Measurements from ENCODE around the gene SCLY. TPM values are rescaled to one million over a fixed set of nuclear protein-coding genes. Genes with fewer than 3 reads are reported as not detected.

The SCLY gene
- total RNA-seq, 4 donors from 2014 or later: 13.6 to 23.3 (median 17.6) TPM

DNA sequence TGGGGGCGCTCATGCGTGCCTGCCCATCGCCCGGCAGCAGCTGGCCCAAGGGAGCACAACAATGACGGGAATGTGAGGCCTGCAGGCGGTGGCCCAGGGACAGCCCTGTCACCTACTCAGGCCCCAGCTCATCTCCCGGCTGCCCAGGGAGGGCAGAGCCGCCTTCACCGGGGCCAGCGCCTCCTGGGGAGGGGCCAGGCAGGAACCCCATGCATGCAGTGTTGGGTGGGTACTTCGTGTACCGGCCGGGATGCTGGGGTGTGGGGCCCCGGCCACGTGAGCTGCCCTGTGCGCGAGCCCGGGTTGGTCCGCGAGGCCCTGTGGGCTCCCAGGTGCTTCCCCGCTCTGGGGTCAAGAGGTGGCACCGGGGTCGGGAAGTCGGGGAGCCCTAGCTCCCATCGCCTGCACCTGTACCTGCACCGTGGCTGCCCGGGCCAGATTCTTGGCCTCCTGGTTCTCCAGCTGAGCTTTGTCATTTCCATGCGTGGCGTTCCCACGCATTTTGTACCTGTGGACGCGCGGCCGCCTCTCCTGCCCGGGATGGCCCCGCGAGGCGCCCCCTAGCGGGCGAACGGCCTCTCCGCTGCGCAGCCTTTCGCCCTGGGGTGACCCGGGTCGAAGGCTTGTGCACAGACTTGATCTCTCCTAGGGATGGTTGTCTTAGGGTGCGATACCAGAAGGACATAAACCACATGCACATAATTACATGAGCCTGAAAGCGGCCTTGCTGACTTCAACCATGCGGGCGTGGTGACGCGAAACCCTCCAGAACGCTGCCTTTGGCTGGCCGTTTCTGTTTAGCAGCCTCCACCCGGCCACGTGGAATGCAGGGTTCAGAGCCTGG lies 78.6 kb downstream of the SCLY start:
- no peaks in the 10 kb centered on the region for H3K9me3 ChIP-seq
- TF ChIP-seq, protein P1, sequence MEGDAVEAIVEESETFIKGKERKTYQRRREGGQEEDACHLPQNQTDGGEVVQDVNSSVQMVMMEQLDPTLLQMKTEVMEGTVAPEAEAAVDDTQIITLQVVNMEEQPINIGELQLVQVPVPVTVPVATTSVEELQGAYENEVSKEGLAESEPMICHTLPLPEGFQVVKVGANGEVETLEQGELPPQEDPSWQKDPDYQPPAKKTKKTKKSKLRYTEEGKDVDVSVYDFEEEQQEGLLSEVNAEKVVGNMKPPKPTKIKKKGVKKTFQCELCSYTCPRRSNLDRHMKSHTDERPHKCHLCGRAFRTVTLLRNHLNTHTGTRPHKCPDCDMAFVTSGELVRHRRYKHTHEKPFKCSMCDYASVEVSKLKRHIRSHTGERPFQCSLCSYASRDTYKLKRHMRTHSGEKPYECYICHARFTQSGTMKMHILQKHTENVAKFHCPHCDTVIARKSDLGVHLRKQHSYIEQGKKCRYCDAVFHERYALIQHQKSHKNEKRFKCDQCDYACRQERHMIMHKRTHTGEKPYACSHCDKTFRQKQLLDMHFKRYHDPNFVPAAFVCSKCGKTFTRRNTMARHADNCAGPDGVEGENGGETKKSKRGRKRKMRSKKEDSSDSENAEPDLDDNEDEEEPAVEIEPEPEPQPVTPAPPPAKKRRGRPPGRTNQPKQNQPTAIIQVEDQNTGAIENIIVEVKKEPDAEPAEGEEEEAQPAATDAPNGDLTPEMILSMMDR (IDR thresholded peaks at IDR 0.05): peak in 4 of 5 experiments; percentile 23 to 48 (median 28)
- no peak for TF ChIP-seq POLR2A (IDR thresholded peaks at IDR 0.05)
- H3K4me3 ChIP-seq: peak overlapping the region in 1 of 4 donors; percentile 27
- no peak overlapping the region for H3K27ac ChIP-seq
- WGBS, 2 donors: 50 to 64% methylated on average over 43 to 51 of the region's 56 CpGs
- H3K36me3 ChIP-seq: no peaks in the 10 kb centered on the region
- DNase-seq (ENCODE audit: low spot score in 2 of 2): no peak
- H3K4me1 ChIP-seq: peaks cover 0 to 20% (median 5%) of the 10 kb centered on the region in 4 donors
- peaks cover 0 to 9% of the 10 kb centered on the region in 2 donors for H3K27me3 ChIP-seq

DNA sequence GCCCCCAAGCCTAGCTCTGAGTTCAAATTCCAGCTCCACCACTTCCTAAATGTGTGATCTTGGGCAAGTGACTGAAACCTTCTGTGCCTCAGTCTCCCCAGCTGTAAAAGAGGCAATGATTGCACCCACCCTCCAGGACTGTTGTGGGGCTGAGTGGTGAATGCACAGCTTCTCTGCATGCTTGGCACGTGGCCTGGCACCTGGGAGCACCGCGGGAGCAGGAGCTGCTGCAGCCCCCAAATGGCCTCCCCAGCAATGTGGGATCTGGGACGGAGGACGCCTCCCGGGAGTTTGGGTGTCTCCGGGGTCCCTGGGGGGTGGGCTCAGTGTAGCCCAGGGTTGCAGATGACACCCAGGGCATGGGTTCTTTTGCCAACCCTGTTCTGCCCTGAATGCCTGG lies 79.2 kb downstream of the SCLY start:
- peaks cover 0 to 20% (median 5%) of the 10 kb centered on the region in 4 donors for H3K4me1 ChIP-seq

DNA sequence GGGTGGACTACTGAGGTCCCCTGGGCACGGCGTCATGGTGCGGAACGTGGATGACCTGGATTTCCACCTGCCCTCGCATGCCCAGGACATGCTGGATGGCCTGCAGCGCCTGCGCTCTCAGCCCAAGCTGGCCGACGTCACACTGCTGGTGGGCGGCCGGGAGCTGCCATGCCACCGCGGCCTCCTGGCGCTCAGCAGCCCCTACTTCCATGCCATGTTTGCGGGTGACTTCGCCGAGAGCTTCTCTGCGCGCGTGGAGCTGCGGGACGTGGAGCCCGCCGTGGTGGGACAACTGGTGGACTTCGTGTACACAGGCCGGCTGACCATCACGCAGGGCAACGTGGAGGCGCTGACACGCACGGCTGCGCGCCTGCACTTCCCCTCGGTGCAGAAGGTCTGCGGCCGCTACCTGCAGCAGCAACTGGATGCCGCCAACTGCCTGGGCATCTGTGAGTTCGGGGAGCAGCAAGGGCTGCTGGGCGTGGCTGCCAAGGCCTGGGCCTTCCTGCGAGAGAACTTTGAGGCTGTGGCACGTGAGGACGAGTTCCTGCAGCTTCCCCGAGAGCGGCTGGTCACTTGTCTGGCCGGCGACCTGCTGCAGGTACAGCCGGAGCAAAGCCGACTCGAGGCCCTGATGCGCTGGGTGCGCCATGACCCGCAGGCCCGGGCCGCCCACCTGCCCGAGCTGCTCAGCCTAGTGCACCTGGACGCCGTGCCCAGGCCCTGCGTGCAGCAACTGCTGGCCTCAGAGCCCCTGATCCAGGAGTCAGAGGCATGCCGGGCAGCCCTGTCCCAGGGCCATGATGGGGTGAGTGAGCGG lies 80.1 kb downstream of the SCLY start:
- Histone ChIP-seq H3K4me3 (no peak overlapping the region), H3K27ac (no peak overlapping the region), H3K4me1 (peaks cover 0 to 20% (median 5%) of the 10 kb centered on the region in 4 donors), H3K36me3 (no peaks in the 10 kb centered on the region), H3K9me3 (no peaks in the 10 kb centered on the region), H3K27me3 (peaks cover 0 to 9% of the 10 kb centered on the region in 2 donors)
- 90 to 92% methylated on average over 44 to 49 of the region's 60 CpGs for WGBS, 2 donors
- TF ChIP-seq, protein P1 (IDR thresholded peaks at IDR 0.05): no peak
- TF ChIP-seq POLR2A (IDR thresholded peaks at IDR 0.05): no peak
- no peak for TF ChIP-seq EP300 (IDR thresholded peaks at IDR 0.05)
- DNase-seq (ENCODE audit: low spot score in 2 of 2): no peak

More for the DNA sequence above, 79.2 kb downstream of the SCLY start:
- no peaks in the 10 kb centered on the region for H3K9me3 ChIP-seq
- H3K36me3 ChIP-seq: no peaks in the 10 kb centered on the region
- H3K4me3 ChIP-seq: no peak overlapping the region
- WGBS, 2 donors: 85% methylated on average over 7 of the region's 7 CpGs; no CpG with 5 or more reads in 1 of the 2 donors
- H3K27me3 ChIP-seq: peaks cover 0 to 9% of the 10 kb centered on the region in 2 donors
- DNase-seq (ENCODE audit: low spot score in 2 of 2): no peak
- TF ChIP-seq, protein P1 (IDR thresholded peaks at IDR 0.05): no peak
- TF ChIP-seq EP300 (IDR thresholded peaks at IDR 0.05): no peak
- TF ChIP-seq POLR2A (IDR thresholded peaks at IDR 0.05): no peak
- no peak overlapping the region for H3K27ac ChIP-seq

DNA sequence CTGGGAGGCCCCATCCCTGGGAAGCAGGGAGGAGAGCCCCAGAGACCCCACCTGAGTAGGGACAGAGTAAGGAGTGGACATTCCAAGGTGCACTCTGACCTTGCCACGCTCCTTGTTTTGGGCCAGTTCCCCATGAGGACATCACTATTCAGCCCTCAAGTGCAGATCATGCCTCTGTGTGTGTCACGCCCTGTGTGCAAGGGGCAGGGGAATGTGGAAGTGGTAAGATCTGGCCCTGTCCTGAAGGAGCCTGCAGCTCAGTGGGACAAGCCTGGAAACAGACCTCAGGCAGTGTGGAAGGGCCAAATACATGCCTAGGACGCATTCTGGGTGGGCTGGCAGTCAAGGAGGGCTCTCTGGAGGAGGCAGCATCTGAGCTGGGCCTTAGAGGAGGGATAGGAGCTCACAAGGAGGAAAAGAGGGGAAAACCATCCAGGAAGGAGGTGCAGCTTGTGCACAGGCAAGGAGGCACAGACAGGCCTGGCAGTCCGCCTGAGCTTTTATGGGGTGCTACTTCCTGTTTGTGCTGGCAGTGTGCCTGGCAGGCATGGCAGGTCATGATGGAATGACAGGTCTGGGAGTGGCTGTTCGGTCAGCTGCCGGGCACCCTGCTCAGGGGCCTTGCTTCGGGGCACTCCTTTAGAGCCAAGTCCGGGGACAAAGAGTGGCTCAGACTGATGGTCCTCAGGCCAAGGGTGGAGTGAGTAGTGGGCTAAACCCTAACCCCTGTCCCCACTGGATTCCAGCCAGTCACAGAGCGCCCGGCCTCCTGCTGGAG lies 80.9 kb downstream of the SCLY start:
- TF ChIP-seq, protein P1 (IDR thresholded peaks at IDR 0.05): no peak
- TF ChIP-seq POLR2A (IDR thresholded peaks at IDR 0.05): no peak
- TF ChIP-seq EP300 (IDR thresholded peaks at IDR 0.05): no peak
- no peaks in the 10 kb centered on the region for H3K9me3 ChIP-seq
- no peak overlapping the region for H3K4me3 ChIP-seq
- H3K36me3 ChIP-seq: no peaks in the 10 kb centered on the region
- no peak overlapping the region for H3K27ac ChIP-seq
- WGBS, 2 donors: 55 to 69% methylated on average over 10 of the region's 10 CpGs
- peaks cover 0 to 9% of the 10 kb centered on the region in 2 donors for H3K27me3 ChIP-seq
- H3K4me1 ChIP-seq: peaks cover 0 to 20% (median 5%) of the 10 kb centered on the region in 4 donors
- no peak for DNase-seq (ENCODE audit: low spot score in 2 of 2)
